WERI-Rb-1 (cell line): ENCODE results near the gene RHOG.

ENCODE experiments used
- DNase-seq: peaks from one replicate; pipeline ENCODE4 v3.0.0-alpha.2; 2020
- H3K27ac ChIP-seq: fragments of 250-450 bp; sonication (Bioruptor Pico); 2 replicates; pipeline ENCODE4 v1.5.1; 2020; ENCODE audit warnings: mild to moderate bottlenecking, moderate library complexity
- H3K27me3 ChIP-seq: fragments of 250-450 bp; sonication (Bioruptor Pico); 2 replicates; pipeline ENCODE4 v1.5.1; 2021; ENCODE audit warnings: mild to moderate bottlenecking, low read depth, moderate library complexity; ENCODE audit not compliant: insufficient read depth, severe bottlenecking
- H3K36me3 ChIP-seq: fragments of 250-450 bp; sonication (Bioruptor Pico); 2 replicates; pipeline ENCODE4 v1.5.1; 2020; ENCODE audit warnings: mild to moderate bottlenecking, moderate library complexity
- H3K4me3 ChIP-seq: 2 replicates; pipeline ENCODE4 v1.5.1; 2011; ENCODE audit warnings: low read depth, mild to moderate bottlenecking, control low read depth, low read length
- H3K9me3 ChIP-seq: fragments of 250-450 bp; sonication (Bioruptor Pico); 2 replicates; pipeline ENCODE4 v1.5.1; 2021; ENCODE audit warnings: mild to moderate bottlenecking, moderate library complexity; ENCODE audit not compliant: severe bottlenecking
- CTCF ChIP-seq: IDR thresholded peaks from 2 replicates; pipeline ENCODE4 v1.5.1; 2011; ENCODE audit warnings: low read depth, mild to moderate bottlenecking, control low read depth, inconsistent platforms, low read length

RHOG gene

GRCh38 chr11:3782963-3783362 is 57.8 kb downstream of the RHOG start:
- Histone ChIP-seq H3K9me3 (no peaks in the 10 kb centered on the region), H3K36me3 (peaks cover 62% of the 10 kb centered on the region), H3K27ac (no peak overlapping the region), H3K27me3 (no peaks in the 10 kb centered on the region), H3K4me3 (no peak overlapping the region)
- TF ChIP-seq CTCF, result no peak
- DNase-seq, result no peak

- H3K27ac ChIP-seq, result no peak overlapping the region
- H3K36me3 ChIP-seq, result peaks cover 67% of the 10 kb centered on the region
- no peak for TF ChIP-seq CTCF
These were observed 59.3 kb downstream of the RHOG start for GRCh38 chr11:3781423-3781822.

More at GRCh38 chr11:3781423-3781822, 59.3 kb downstream of the RHOG start:
- no peaks in the 10 kb centered on the region for H3K9me3 ChIP-seq
- H3K27me3 ChIP-seq, result no peaks in the 10 kb centered on the region
- no peak overlapping the region for H3K4me3 ChIP-seq
- DNase-seq, result no peak
